Loucy (cell line): ENCODE results near the gene GABBR2.

Experiments used
- H2AFZ ChIP-seq: fragments of 200-600 bp; sonication (generic); 2 replicates; pipeline ENCODE4 v1.6.0; 2016; ENCODE audit warnings: antibody characterized with exemption, mild to moderate bottlenecking, low read length, moderate library complexity
- H3F3A ChIP-seq: fragments of 200-600 bp; 2 replicates; pipeline ENCODE4 v1.6.0; 2016; ENCODE audit warnings: antibody characterized with exemption, low read depth, mild to moderate bottlenecking
- H3K27me3 ChIP-seq: fragments of 200-600 bp; sonication (generic); 2 replicates; pipeline ENCODE4 v1.6.1; 2014; ENCODE audit warnings: low read length, mild to moderate bottlenecking; ENCODE audit not compliant: insufficient read depth, poor library complexity, severe bottlenecking
- H3K36me3 ChIP-seq: fragments of 200-600 bp; sonication (generic); 2 replicates; pipeline ENCODE4 v1.6.1; 2016; ENCODE audit warnings: low read length; ENCODE audit not compliant: insufficient read depth
- H3K4me1 ChIP-seq: fragments of 200-600 bp; sonication (generic); 2 replicates; pipeline ENCODE4 v1.5.1; 2014; ENCODE audit warnings: low read length, mild to moderate bottlenecking; ENCODE audit not compliant: insufficient read depth, poor library complexity, severe bottlenecking
- H3K4me2 ChIP-seq: fragments of 200-600 bp; sonication (generic); 2 replicates; pipeline ENCODE4 v1.6.0; 2014; ENCODE audit warnings: antibody characterized with exemption, low read length, low read depth, mild to moderate bottlenecking; ENCODE audit not compliant: poor library complexity, severe bottlenecking
- H3K4me3 ChIP-seq: fragments of 200-600 bp; sonication (generic); 2 replicates; pipeline ENCODE4 v1.5.1; 2014; ENCODE audit warnings: low read length, mild to moderate bottlenecking, mixed read lengths; ENCODE audit not compliant: poor library complexity, severe bottlenecking
- H3K79me2 ChIP-seq: fragments of 200-600 bp; sonication (generic); 2 replicates; pipeline ENCODE4 v1.6.1; 2014; ENCODE audit warnings: low read length; ENCODE audit not compliant: insufficient read depth
- H3K9ac ChIP-seq: fragments of 200-600 bp; sonication (generic); 2 replicates; pipeline ENCODE4 v1.6.0; 2014; ENCODE audit warnings: mild to moderate bottlenecking, low read depth, low read length, moderate library complexity; ENCODE audit not compliant: poor library complexity, severe bottlenecking
- H3K9me2 ChIP-seq: fragments of 200-600 bp; sonication (generic); replicated peaks from 2 replicates; pipeline ENCODE4 v1.6.1; 2016; ENCODE audit warnings: low read depth, low read length, mixed read lengths
- H3K9me3 ChIP-seq: fragments of 200-600 bp; sonication (generic); 2 replicates; pipeline ENCODE4 v1.6.1; 2014; ENCODE audit warnings: mild to moderate bottlenecking, antibody characterized with exemption, low read length, low read depth; ENCODE audit not compliant: insufficient read depth
- H4K20me1 ChIP-seq: fragments of 200-600 bp; sonication (generic); 2 replicates; pipeline ENCODE4 v1.6.0; 2014; ENCODE audit warnings: antibody characterized with exemption, low read length, mild to moderate bottlenecking; ENCODE audit not compliant: insufficient read depth, poor library complexity, severe bottlenecking
- CTCF ChIP-seq: fragments of 200-600 bp; sonication (generic); conservative IDR thresholded peaks from 2 replicates; pipeline ENCODE4 v1.5.1; 2014; ENCODE audit warnings: mild to moderate bottlenecking, antibody characterized with exemption, low read length
- EZH2phosphoT487 ChIP-seq: fragments of 200-600 bp; IDR thresholded peaks from 2 replicates; pipeline ENCODE4 v1.6.1; 2018; ENCODE audit warnings: antibody characterized with exemption, mild to moderate bottlenecking, moderate library complexity, borderline replicate concordance

The GABBR2 gene

GRCh38 chr9:98369896-98370295 lies 338.8 kb downstream of the GABBR2 start:
- H3K4me2 ChIP-seq = no peak overlapping the region

GRCh38 chr9:98369471-98369870 lies 339.3 kb downstream of the GABBR2 start:
- H3K79me2 ChIP-seq = no peaks in the 10 kb centered on the region
- no peaks in the 10 kb centered on the region for H3K36me3 ChIP-seq
- no peak overlapping the region for H3K4me3 ChIP-seq
- H3K4me1 ChIP-seq = no peaks in the 10 kb centered on the region
- H3K4me2 ChIP-seq = no peak overlapping the region
- H3K9ac ChIP-seq = no peak overlapping the region
- no peaks in the 10 kb centered on the region for H3F3A ChIP-seq
- no peaks in the 10 kb centered on the region for H3K9me2 ChIP-seq
- no peak overlapping the region for H2AFZ ChIP-seq
- H4K20me1 ChIP-seq = no peaks in the 10 kb centered on the region
- TF ChIP-seq EZH2phosphoT487 (no peak), CTCF (no peak)
- peaks cover 18% of the 10 kb centered on the region for H3K9me3 ChIP-seq
- no peaks in the 10 kb centered on the region for H3K27me3 ChIP-seq

More at GRCh38 chr9:98369896-98370295, 338.8 kb downstream of the GABBR2 start:
- no peak for TF ChIP-seq EZH2phosphoT487
- no peak for TF ChIP-seq CTCF
- Histone ChIP-seq H3K27me3 (no peaks in the 10 kb centered on the region), H3F3A (no peaks in the 10 kb centered on the region), H3K9ac (no peak overlapping the region), H2AFZ (no peak overlapping the region), H3K36me3 (no peaks in the 10 kb centered on the region), H4K20me1 (no peaks in the 10 kb centered on the region), H3K9me3 (peaks cover 14% of the 10 kb centered on the region), H3K4me1 (no peaks in the 10 kb centered on the region), H3K4me3 (no peak overlapping the region), H3K9me2 (no peaks in the 10 kb centered on the region), H3K79me2 (no peaks in the 10 kb centered on the region)

GRCh38 chr9:98369066-98369425 lies 339.7 kb downstream of the GABBR2 start:
- no peaks in the 10 kb centered on the region for H3K36me3 ChIP-seq
- no peak overlapping the region for H2AFZ ChIP-seq
- H3K9ac ChIP-seq = no peak overlapping the region
- H3K79me2 ChIP-seq = no peaks in the 10 kb centered on the region
- no peak for TF ChIP-seq EZH2phosphoT487
- TF ChIP-seq CTCF = no peak
- no peaks in the 10 kb centered on the region for H3F3A ChIP-seq
- no peaks in the 10 kb centered on the region for H3K4me1 ChIP-seq
- no peaks in the 10 kb centered on the region for H4K20me1 ChIP-seq
- H3K4me2 ChIP-seq = no peak overlapping the region
- H3K4me3 ChIP-seq = no peak overlapping the region
- H3K27me3 ChIP-seq = no peaks in the 10 kb centered on the region
- no peaks in the 10 kb centered on the region for H3K9me2 ChIP-seq
- H3K9me3 ChIP-seq = peaks cover 18% of the 10 kb centered on the region
